Muscle of leg (tissue), 11 donors: ENCODE data around the gene VSX1. TPM values are rescaled to one million over a fixed set of nuclear protein-coding genes. Genes with fewer than 3 reads are reported as not detected.

ENCODE experiments used
- DNase-seq: peaks from one replicate; pipeline ENCODE4 v3.0.0; 2013
- H3K27ac ChIP-seq: one replicate; pipeline ENCODE4 v1.5.1; 2013; ENCODE audit warnings: mild to moderate bottlenecking, low read length, control low read depth
- H3K27me3 ChIP-seq: one replicate; pipeline ENCODE4 v1.6.1; 2013; ENCODE audit warnings: low read length; ENCODE audit not compliant: control insufficient read depth, insufficient read depth
- H3K36me3 ChIP-seq: one replicate; pipeline ENCODE4 v1.6.1; 2013; ENCODE audit warnings: low read length; ENCODE audit not compliant: control insufficient read depth, insufficient read depth
- H3K4me1 ChIP-seq: one replicate; pipeline ENCODE4 v1.6.1; 2013; ENCODE audit warnings: low read length; ENCODE audit not compliant: control insufficient read depth, insufficient read depth
- H3K4me3 ChIP-seq: one replicate; pipeline ENCODE4 v1.5.1; 2013; ENCODE audit warnings: low read length, control low read depth
- H3K9me3 ChIP-seq: replicated peaks from 2 replicates; pipeline ENCODE4 v1.6.1; 2013; ENCODE audit warnings: low read depth, low read length; ENCODE audit not compliant: control insufficient read depth
- WGBS: methylation state at CpG from one replicate; pipeline ENCODE4 v1.1.5; 2013; ENCODE audit warnings: missing lambda C conversion rate; ENCODE audit not compliant: insufficient coverage; 5-methylcytosine and 5-hydroxymethylcytosine counted together
- polyA plus RNA-seq, 8 donors: library from polyadenylated mRNA; unstranded; fragments of 120-200 nt; gene quantifications; one replicate each; pipeline versions ENCODE4 v1.2.1 to v1.2.3, GENCODE V29; 2013; ENCODE audit warnings: inconsistent platforms in 1 of 8, low replicate concordance in 1 of 8; ENCODE audit not compliant: insufficient read length in 8 of 8, insufficient read depth in 1 of 8
- total RNA-seq: library from RNA; stranded (reverse); fragments of 120-200 nt; gene quantifications from one replicate; pipeline ENCODE4 v1.2.4, GENCODE V29; 2013

VSX1 gene
- total and polyA plus RNA-seq, 9 donors: 0.12 TPM; not detected in 8

DNA sequence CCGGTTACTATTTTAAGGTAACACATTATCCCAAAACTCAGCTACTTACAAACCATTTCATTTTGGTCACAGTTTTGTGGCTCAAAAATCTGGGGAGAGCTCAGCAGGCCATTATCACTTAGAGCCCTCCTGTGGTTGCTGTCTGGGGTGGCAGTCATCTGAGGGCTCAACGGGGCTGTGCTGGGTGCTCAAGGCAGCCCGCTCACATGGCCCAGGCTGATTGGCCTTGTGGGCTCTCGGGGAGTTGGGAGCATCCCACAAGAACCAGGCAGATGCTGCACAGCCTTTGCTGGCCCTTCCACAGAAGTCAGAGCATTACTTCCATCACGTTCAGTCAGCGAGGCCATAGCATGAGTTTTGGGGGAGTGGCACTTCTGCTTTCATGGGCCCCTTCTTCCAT lies 6.3 kb upstream of the VSX1 start:
- no peak for DNase-seq
- Histone ChIP-seq H3K27ac (no peak overlapping the region), H3K27me3 (peaks cover 52% of the 10 kb centered on the region), H3K36me3 (no peaks in the 10 kb centered on the region), H3K9me3 (no peaks in the 10 kb centered on the region), H3K4me3 (no peak overlapping the region), H3K4me1 (peaks cover 16% of the 10 kb centered on the region)
- WGBS: 66% methylated on average over 4 of the region's 6 CpGs

DNA sequence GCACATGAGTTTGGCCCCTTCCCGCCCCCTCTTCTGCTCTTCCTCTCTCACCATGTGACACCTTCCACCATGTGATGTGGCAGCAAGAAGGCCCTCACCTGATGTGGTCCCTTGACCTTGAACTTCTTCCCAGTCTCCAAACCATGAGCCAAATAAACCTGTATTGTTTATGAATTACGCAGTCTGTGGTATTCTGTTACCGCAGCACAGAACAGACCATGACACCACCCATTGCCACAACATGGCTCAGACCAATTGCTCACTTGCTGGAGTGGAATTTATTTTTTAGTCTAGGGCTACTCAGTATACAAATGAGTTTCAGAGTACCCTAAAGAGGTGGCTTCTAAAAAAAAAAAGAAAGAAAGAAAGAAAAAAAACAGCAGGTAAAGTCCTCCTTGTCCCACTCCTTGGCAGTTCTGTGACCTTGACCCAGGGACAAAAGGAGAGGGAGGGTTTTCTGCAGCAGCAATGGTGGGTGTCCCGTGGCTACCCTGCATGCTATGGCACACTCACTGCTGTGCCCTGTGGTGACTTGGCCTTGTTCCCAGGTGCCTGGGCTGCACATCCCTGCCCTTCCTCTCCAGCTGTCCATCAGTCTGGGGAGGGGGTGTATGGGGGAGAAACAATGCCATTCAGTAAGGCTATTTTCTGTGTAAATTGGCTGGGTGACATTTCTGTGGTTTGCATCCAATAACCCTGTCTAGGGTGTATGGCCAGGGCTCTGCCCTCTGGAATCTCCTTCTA lies 5.4 kb upstream of the VSX1 start:
- Histone ChIP-seq H3K36me3 (no peaks in the 10 kb centered on the region), H3K4me3 (no peak overlapping the region), H3K4me1 (peaks cover 17% of the 10 kb centered on the region), H3K9me3 (no peaks in the 10 kb centered on the region), H3K27ac (no peak overlapping the region), H3K27me3 (peaks cover 61% of the 10 kb centered on the region)
- no CpG with 5 or more reads among the region's 4 CpGs for WGBS
- no peak for DNase-seq

DNA sequence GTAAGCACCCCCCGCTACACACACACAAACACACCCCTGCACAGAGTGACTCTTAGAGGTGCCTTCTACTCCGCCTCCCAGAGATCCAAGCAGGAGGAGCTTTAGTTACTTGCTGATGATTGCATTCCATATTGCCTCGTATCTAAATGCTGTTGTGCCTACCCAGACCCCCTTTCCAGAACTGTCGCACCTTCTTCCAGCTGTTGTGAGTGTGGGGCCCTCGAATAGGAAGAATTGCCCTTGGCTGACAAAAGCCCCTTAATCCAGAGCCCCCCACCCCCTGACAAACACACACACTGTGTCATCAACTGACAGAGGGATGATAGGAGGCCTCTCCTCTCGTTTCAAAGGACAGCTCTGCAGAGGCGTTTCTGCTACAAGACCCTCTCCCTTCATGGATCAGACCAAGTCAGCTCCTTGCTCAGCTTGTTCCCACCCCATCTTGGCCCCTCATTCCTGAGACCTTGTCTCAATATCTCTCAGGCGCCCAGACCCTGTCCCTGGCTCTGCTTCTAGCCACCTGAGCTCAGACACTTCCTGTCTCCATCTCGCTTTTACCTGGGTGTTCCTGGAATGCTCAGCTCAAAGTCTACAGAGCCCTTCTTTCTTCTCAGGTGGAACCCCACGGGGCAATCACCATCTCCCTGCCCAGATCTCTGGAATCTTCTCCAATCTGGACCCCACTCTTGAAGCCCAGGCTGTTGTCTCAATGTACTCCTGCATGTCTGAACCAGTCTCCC lies 4.0 kb upstream of the VSX1 start:
- Histone ChIP-seq H3K27me3 (peaks cover 72% of the 10 kb centered on the region), H3K36me3 (no peaks in the 10 kb centered on the region), H3K4me1 (peaks cover 17% of the 10 kb centered on the region), H3K9me3 (no peaks in the 10 kb centered on the region), H3K27ac (no peak overlapping the region), H3K4me3 (no peak overlapping the region)
- no peak for DNase-seq
- 61% methylated on average over 5 of the region's 10 CpGs for WGBS

DNA sequence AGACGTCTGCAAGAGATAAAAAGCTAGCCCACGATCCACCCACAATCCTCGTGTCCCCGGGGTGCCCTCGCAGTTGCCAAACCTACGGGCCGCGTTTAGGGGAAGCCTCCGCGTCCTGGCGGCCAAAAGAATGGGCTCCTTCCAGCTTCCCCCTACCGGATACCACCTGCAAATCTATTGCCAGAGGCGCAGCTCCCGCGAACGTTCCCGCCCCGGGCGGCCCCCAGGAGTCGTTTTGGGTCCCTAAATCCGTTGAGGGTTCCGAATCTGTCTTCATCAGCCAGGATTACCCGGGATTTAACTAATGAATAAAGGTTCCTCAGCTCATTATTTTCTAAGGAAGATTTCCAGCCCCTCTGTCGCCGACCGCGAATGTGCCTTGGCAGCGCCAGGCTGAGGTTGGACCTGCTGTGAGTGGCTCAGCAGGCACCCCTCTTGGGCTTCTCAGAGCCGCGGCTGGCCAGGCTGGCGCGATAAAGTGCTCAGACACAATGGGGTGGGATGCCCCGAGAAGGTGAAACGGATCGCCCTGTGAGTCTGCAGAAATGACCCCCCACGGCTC lies 2.8 kb upstream of the VSX1 start:
- H3K27ac ChIP-seq: no peak overlapping the region
- H3K4me3 ChIP-seq: no peak overlapping the region

DNA sequence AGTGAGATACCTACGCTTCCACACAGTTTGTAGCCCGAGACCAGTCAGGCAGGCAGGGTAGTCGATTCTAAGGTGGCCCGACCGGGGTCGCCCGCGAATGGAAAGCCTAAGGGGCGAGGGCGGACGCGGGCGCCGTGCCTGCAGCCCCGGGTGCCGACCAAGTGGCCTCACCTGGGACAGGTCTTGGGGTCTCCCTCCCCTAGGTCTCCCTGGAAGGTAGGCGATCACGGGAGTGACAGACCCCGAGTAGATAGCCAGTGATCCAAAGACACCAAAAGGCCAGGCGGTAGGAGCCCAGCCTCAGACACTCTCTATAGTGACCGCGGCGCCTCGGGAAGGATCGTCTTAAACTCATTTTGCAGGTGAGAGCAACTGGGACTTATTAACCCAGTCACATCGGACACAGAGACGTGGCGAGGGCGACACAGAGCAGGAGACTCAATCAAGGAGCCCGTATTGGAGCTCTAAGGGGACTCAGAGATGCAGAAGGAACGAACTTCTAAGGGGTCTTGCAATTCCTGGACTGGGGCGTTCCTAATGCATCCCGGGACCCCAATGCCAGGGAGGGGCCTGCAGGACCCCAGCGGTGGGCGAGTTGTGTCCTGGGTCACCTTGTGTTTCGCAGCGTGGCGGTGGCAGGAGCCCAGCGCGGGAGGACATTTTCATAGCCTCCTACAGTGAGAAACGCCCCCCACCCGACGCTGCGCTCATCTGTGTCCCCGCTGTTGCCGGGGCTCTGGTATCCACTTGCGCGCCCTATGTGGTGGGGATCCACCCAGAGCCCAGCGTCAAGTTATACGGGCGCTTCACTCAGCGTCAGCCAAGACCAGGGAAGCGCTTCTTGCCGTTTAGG lies 2.1 kb upstream of the VSX1 start:
- Histone ChIP-seq H3K27ac (no peak overlapping the region), H3K9me3 (no peaks in the 10 kb centered on the region), H3K27me3 (peaks cover 77% of the 10 kb centered on the region), H3K4me3 (no peak overlapping the region), H3K4me1 (peaks cover 17% of the 10 kb centered on the region), H3K36me3 (no peaks in the 10 kb centered on the region)
- no peak for DNase-seq
- 4% methylated on average over 54 of the region's 54 CpGs for WGBS

More for the DNA sequence above, 2.8 kb upstream of the VSX1 start:
- peaks cover 17% of the 10 kb centered on the region for H3K4me1 ChIP-seq
- H3K27me3 ChIP-seq: peaks cover 72% of the 10 kb centered on the region
- H3K36me3 ChIP-seq: no peaks in the 10 kb centered on the region
- no peak for DNase-seq
- no peaks in the 10 kb centered on the region for H3K9me3 ChIP-seq
- WGBS: 2% methylated on average over 29 of the region's 36 CpGs

DNA sequence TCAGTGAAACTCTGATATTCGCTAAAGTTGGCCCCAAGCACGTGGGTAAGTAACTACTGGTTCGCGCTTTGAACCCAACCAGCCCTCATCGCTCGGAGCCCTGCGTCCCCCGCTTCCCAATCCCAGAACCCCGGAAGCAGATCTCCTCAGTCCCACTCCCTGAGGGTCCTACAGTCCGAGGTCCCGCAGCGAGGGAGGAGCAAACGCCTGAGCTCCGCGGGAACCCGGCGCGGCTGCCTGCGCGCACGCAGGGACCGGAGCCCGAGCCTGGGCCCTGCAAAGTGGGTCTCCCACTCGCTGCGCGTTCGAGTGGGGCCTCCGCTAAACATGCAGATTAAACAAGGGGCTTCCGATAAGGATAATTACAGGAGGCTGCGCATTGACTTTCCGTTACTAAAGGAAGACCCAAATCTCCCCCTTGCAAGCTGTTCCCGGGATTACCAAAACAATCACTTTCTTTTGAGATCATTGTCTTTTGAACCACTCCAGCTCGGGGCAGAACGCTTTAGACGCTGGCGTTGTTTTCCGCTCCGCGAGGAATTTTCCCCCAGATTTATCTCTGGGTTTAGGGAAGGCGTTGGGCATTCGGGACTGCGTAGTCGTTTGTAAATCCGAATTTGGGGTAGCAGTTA lies 1.3 kb upstream of the VSX1 start:
- Histone ChIP-seq H3K4me3 (no peak overlapping the region), H3K27ac (no peak overlapping the region), H3K4me1 (peaks cover 17% of the 10 kb centered on the region), H3K27me3 (peaks cover 81% of the 10 kb centered on the region), H3K36me3 (no peaks in the 10 kb centered on the region), H3K9me3 (no peaks in the 10 kb centered on the region)
- WGBS: 4% methylated on average over 32 of the region's 44 CpGs
- no peak for DNase-seq

DNA sequence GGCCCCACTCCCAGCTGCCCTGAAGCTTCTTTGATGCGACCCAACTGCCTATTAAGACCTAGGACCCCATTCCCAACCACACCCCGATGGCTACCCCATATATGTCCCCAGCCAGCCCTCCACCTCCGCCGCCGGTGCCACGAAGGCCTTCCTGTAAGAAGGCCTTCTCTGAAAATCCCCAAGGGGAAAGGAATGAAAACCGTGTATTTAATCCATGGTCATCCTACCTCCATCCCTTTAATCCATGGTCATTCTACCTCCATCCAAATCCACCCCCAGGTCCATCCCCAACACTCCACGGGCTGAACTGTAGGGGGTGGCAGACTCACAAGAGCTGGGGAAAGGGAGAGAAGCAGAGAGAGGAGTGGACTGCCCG lies 545 bp upstream of the VSX1 start:
- Histone ChIP-seq H3K27ac (no peak overlapping the region), H3K4me1 (peaks cover 17% of the 10 kb centered on the region), H3K9me3 (no peaks in the 10 kb centered on the region), H3K36me3 (no peaks in the 10 kb centered on the region), H3K4me3 (no peak overlapping the region), H3K27me3 (peaks cover 85% of the 10 kb centered on the region)
- 21% methylated on average over 6 of the region's 9 CpGs for WGBS
- DNase-seq: no peak

DNA sequence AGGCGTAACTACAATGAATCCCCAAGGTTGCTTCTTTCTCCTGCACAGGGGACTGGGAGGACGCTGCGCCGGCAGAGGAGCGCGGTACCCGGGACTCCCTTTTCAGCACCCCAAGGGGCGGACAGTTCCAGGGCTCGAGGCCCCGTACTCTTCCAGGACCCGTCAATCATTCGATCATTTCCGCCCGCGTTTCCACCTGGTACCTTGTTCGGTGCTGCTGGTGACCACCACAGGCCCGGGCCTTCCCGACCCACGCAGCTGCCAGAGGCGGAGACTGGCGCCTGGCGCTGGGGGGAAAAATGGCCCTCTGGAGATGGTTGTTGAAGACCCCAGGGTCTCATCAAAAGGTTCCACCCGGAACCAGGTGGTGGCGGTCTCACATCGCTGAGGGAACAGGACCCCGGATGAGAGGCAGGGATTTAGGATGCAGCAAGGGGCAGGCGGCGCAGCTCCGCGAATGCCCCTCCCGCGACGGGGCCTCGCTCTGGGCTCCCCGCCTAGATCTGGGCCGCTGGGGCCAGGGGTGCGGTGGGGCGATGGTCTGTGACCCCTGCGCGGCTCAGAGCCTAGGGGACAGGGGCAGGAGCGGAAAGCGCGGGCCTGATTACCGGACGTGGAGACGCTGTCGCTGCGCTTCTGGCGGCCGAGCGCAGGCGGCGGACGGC lies 744 bp downstream of the VSX1 start:
- 1% methylated on average over 54 of the region's 54 CpGs for WGBS
- Histone ChIP-seq H3K27me3 (peaks cover 88% of the 10 kb centered on the region), H3K4me3 (no peak overlapping the region), H3K4me1 (peaks cover 17% of the 10 kb centered on the region), H3K36me3 (no peaks in the 10 kb centered on the region), H3K9me3 (no peaks in the 10 kb centered on the region), H3K27ac (no peak overlapping the region)
- peak; percentile 51 for DNase-seq

DNA sequence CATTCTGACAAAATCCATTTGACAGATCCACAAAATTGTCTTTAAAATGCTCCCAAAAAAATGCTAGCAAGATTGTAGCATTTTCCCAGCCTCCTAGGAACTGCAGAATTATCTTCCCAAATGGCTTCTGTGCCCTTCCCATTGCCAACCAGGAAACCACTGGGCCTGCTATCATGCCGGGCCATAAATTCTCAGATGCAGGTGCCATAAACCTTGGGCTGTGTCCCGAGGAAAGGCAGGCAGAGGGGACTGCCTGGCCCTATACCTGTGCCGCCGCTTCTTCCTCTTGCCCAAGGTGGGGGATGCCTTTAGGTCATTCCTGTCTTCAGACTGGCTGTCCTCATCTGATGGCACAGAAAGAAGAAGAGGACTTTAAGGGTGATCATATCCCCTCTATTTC lies 2.8 kb downstream of the VSX1 start:
- no peak for DNase-seq
- H3K4me3 ChIP-seq: no peak overlapping the region
- H3K27ac ChIP-seq: no peak overlapping the region
- peaks cover 9% of the 10 kb centered on the region for H3K4me1 ChIP-seq
- no peaks in the 10 kb centered on the region for H3K36me3 ChIP-seq
- no peaks in the 10 kb centered on the region for H3K9me3 ChIP-seq
- 69% methylated on average over 4 of the region's 4 CpGs for WGBS
- peaks cover 76% of the 10 kb centered on the region for H3K27me3 ChIP-seq
